Measurements from ENCODE around the gene SHTN1.

The SHTN1 gene

DNA sequence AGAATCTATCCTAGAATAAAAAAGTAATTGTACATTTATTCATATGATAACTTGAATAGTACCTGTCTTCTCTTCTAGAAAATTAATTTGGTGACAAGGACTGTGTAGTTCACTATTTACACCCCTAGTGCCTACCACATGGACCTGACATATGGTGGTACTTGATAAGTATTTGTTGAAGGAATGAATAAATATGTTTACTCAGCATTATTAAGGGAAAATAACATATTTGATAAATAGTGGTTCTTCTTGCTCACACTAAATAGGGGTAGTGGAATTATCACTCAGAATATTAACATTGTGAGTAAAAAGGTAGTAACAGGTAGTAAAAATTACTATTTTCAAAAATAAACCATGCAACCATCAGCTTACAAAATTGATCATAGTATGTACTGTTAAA, 2.8 kb downstream of the SHTN1 start:
- Histone ChIP-seq H3K4me2 (ENCODE audit: low read depth, low read length, poor library complexity, severe bottlenecking) (no peak overlapping the region), H3K4me3 (ENCODE audit: low read length, poor library complexity, severe bottlenecking) (no peak overlapping the region), H3K36me3 (ENCODE audit: insufficient read depth, low read length) (no peaks in the 10 kb centered on the region), H3K9ac (ENCODE audit: low read depth, low read length, poor library complexity, severe bottlenecking) (no peak overlapping the region), H2AFZ (ENCODE audit: low read length) (no peak overlapping the region), H3K79me2 (ENCODE audit: insufficient read depth, low read length) (no peaks in the 10 kb centered on the region), H3K27me3 (ENCODE audit: insufficient read depth, low read length, poor library complexity, severe bottlenecking) (no peaks in the 10 kb centered on the region), H3F3A (ENCODE audit: low read depth) (no peaks in the 10 kb centered on the region), H4K20me1 (ENCODE audit: insufficient read depth, low read length, poor library complexity, severe bottlenecking) (no peaks in the 10 kb centered on the region), H3K9me2 (replicated peaks; ENCODE audit: low read depth, low read length) (0 out of 2 replicates have a peak, but pooled peaks cover 4% of the 10 kb centered on the region), H3K4me1 (ENCODE audit: insufficient read depth, low read length, poor library complexity, severe bottlenecking) (no peaks in the 10 kb centered on the region), H3K9me3 (ENCODE audit: insufficient read depth, low read depth, low read length) (no peaks in the 10 kb centered on the region)
- no peak for TF ChIP-seq EZH2phosphoT487 (IDR thresholded peaks at IDR 0.05; ENCODE audit: borderline replicate concordance)
- TF ChIP-seq, protein P1, sequence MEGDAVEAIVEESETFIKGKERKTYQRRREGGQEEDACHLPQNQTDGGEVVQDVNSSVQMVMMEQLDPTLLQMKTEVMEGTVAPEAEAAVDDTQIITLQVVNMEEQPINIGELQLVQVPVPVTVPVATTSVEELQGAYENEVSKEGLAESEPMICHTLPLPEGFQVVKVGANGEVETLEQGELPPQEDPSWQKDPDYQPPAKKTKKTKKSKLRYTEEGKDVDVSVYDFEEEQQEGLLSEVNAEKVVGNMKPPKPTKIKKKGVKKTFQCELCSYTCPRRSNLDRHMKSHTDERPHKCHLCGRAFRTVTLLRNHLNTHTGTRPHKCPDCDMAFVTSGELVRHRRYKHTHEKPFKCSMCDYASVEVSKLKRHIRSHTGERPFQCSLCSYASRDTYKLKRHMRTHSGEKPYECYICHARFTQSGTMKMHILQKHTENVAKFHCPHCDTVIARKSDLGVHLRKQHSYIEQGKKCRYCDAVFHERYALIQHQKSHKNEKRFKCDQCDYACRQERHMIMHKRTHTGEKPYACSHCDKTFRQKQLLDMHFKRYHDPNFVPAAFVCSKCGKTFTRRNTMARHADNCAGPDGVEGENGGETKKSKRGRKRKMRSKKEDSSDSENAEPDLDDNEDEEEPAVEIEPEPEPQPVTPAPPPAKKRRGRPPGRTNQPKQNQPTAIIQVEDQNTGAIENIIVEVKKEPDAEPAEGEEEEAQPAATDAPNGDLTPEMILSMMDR (conservative IDR thresholded peaks at IDR 0.05; ENCODE audit: low read length), result no peak

DNA sequence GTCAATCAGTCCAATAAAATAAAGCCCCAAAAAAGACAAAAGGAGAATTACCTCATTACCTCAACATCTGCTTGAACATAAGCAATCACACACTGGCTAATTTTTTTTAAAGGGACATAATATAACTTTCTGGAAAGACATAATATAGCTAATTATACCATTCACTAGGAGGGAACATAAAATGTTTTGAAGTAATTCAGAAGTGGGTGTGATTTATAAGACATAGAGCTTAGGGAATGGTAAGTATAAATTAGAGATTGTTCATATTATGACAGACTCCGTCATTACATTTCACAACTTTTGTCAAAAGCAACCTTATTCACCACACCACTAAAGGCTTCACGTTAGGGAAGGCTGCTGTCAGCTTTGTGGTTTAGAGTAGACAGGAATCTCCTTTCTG, 3.8 kb downstream of the SHTN1 start:
- Histone ChIP-seq H2AFZ (ENCODE audit: low read length) (no peak overlapping the region), H3K4me1 (ENCODE audit: insufficient read depth, low read length, poor library complexity, severe bottlenecking) (no peaks in the 10 kb centered on the region), H3K9ac (ENCODE audit: low read depth, low read length, poor library complexity, severe bottlenecking) (no peak overlapping the region), H3K9me3 (ENCODE audit: insufficient read depth, low read depth, low read length) (no peaks in the 10 kb centered on the region), H4K20me1 (ENCODE audit: insufficient read depth, low read length, poor library complexity, severe bottlenecking) (no peaks in the 10 kb centered on the region), H3K4me2 (ENCODE audit: low read depth, low read length, poor library complexity, severe bottlenecking) (no peak overlapping the region), H3K4me3 (ENCODE audit: low read length, poor library complexity, severe bottlenecking) (no peak overlapping the region), H3K9me2 (replicated peaks; ENCODE audit: low read depth, low read length) (0 out of 2 replicates have a peak, but pooled peaks cover 4% of the 10 kb centered on the region), H3F3A (ENCODE audit: low read depth) (no peaks in the 10 kb centered on the region), H3K36me3 (ENCODE audit: insufficient read depth, low read length) (no peaks in the 10 kb centered on the region), H3K27me3 (ENCODE audit: insufficient read depth, low read length, poor library complexity, severe bottlenecking) (no peaks in the 10 kb centered on the region), H3K79me2 (ENCODE audit: insufficient read depth, low read length) (no peaks in the 10 kb centered on the region)
- TF ChIP-seq, protein P1 (conservative IDR thresholded peaks at IDR 0.05; ENCODE audit: low read length), result no peak
- TF ChIP-seq EZH2phosphoT487 (IDR thresholded peaks at IDR 0.05; ENCODE audit: borderline replicate concordance), result no peak

DNA sequence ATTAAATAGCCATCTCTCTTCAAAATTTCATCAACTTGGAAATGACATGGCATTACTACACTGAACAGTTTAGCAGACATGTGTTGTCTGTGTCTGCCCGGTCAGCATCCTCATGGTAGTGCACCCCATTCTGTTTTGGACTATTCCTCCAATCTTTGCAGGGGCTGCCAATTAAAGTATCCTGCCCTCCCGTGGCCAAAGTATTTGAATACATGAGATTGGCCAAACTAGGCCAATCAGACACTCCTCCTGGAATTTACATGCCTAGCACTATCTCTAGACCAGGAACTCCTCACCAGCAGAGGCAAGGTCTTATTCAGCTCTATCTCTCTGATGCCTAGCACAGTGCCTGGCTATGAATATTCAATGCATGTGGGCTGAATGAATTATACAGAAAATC, 4.4 kb downstream of the SHTN1 start:
- H3K9me2 ChIP-seq (replicated peaks; ENCODE audit: low read depth, low read length), result 0 out of 2 replicates have a peak, but pooled peaks cover 4% of the 10 kb centered on the region
- H3F3A ChIP-seq (ENCODE audit: low read depth), result no peaks in the 10 kb centered on the region
- no peak overlapping the region for H3K4me2 ChIP-seq (ENCODE audit: low read depth, low read length, poor library complexity, severe bottlenecking)
- no peak overlapping the region for H2AFZ ChIP-seq (ENCODE audit: low read length)
- no peak overlapping the region for H3K4me3 ChIP-seq (ENCODE audit: low read length, poor library complexity, severe bottlenecking)
- H3K36me3 ChIP-seq (ENCODE audit: insufficient read depth, low read length), result no peaks in the 10 kb centered on the region
- H3K9me3 ChIP-seq (ENCODE audit: insufficient read depth, low read depth, low read length), result no peaks in the 10 kb centered on the region
- H3K27me3 ChIP-seq (ENCODE audit: insufficient read depth, low read length, poor library complexity, severe bottlenecking), result no peaks in the 10 kb centered on the region
- no peaks in the 10 kb centered on the region for H3K4me1 ChIP-seq (ENCODE audit: insufficient read depth, low read length, poor library complexity, severe bottlenecking)
- no peak overlapping the region for H3K9ac ChIP-seq (ENCODE audit: low read depth, low read length, poor library complexity, severe bottlenecking)
- H3K79me2 ChIP-seq (ENCODE audit: insufficient read depth, low read length), result no peaks in the 10 kb centered on the region
- TF ChIP-seq, protein P1 (conservative IDR thresholded peaks at IDR 0.05; ENCODE audit: low read length), result no peak
- no peak for TF ChIP-seq EZH2phosphoT487 (IDR thresholded peaks at IDR 0.05; ENCODE audit: borderline replicate concordance)
- H4K20me1 ChIP-seq (ENCODE audit: insufficient read depth, low read length, poor library complexity, severe bottlenecking), result no peaks in the 10 kb centered on the region
